Urothelium cell line (cell line): ENCODE results near the gene PMS1.
"Not testable (repeated sequence)": the region's sequence is repeated elsewhere in the genome, so short reads cannot be mapped to it uniquely, and the experiment has no call there.

ENCODE experiments used
- DNase-seq: peaks from one replicate; pipeline ENCODE4 v3.0.0; 2011; ENCODE audit warnings: low spot score, mixed read lengths
- FAIRE-seq: peaks from 2 replicates; lab custom pipeline; 2011; peaks lifted over from hg19 to GRCh38; lab: Jason Lieb, UNC

Gene PMS1

GRCh38 chr2:189803431-189803830, 19.2 kb downstream of the PMS1 start:
- DNase-seq: no peak
- FAIRE-seq: no peak

- DNase-seq (no peak), FAIRE-seq (no peak)
Observed at GRCh38 chr2:189818249-189819038, 34.2 kb downstream of the PMS1 start.

GRCh38 chr2:189819297-189819704, 35.1 kb downstream of the PMS1 start:
- no peak for FAIRE-seq
- DNase-seq: no peak

- FAIRE-seq: no peak
- no peak for DNase-seq
Observed at GRCh38 chr2:189821953-189822748, 37.9 kb downstream of the PMS1 start.

GRCh38 chr2:189824694-189825396, 40.6 kb downstream of the PMS1 start:
- DNase-seq: no peak
- no peak for FAIRE-seq

- FAIRE-seq (no peak), DNase-seq (no peak)
Observed at GRCh38 chr2:189826039-189826438, 41.8 kb downstream of the PMS1 start.

GRCh38 chr2:189829102-189829833, 45.0 kb downstream of the PMS1 start:
- no peak for DNase-seq
- no peak for FAIRE-seq

- no peak for DNase-seq
- FAIRE-seq: no peak
Observed at GRCh38 chr2:189830510-189830909, 46.3 kb downstream of the PMS1 start.

GRCh38 chr2:189834059-189834458, 49.8 kb downstream of the PMS1 start:
- FAIRE-seq: no peak
- DNase-seq: no peak

- DNase-seq, FAIRE-seq: not testable (repeated sequence)
Observed at GRCh38 chr2:189834642-189835041, 50.4 kb downstream of the PMS1 start.

GRCh38 chr2:189835855-189836558, 51.8 kb downstream of the PMS1 start:
- no peak for DNase-seq

GRCh38 chr2:189836644-189837043, 52.4 kb downstream of the PMS1 start:
- no peak for DNase-seq
- FAIRE-seq: no peak

More at GRCh38 chr2:189835855-189836558, 51.8 kb downstream of the PMS1 start:
- no peak for FAIRE-seq

GRCh38 chr2:189837326-189837725, 53.1 kb downstream of the PMS1 start:
- no peak for FAIRE-seq

GRCh38 chr2:189841019-189841418, 56.8 kb downstream of the PMS1 start:
- no peak for DNase-seq
- no peak for FAIRE-seq

More at GRCh38 chr2:189837326-189837725, 53.1 kb downstream of the PMS1 start:
- no peak for DNase-seq

GRCh38 chr2:189848276-189848675, 64.0 kb downstream of the PMS1 start:
- no peak for FAIRE-seq
- no peak for DNase-seq

GRCh38 chr2:189849550-189849949, 65.3 kb downstream of the PMS1 start:
- DNase-seq (no peak), FAIRE-seq (no peak)

GRCh38 chr2:189851174-189851826, 67.0 kb downstream of the PMS1 start:
- DNase-seq: no peak
- FAIRE-seq: no peak

- FAIRE-seq: no peak
- DNase-seq: no peak
Observed at GRCh38 chr2:189854187-189854586, 69.9 kb downstream of the PMS1 start.

GRCh38 chr2:189854940-189855339, 70.7 kb downstream of the PMS1 start:
- DNase-seq: no peak
- no peak for FAIRE-seq

- DNase-seq: no peak
- FAIRE-seq: no peak
Observed at GRCh38 chr2:189858291-189858690, 74.0 kb downstream of the PMS1 start.
